Measurements from ENCODE around the gene TRIM38. TPM values are rescaled to one million over a fixed set of nuclear protein-coding genes. Genes with fewer than 3 reads are reported as not detected.

Gene TRIM38
- total RNA-seq, 2 donors from 2014 or later = 9.7 to 13.4 TPM

- H3K27ac ChIP-seq = no peak overlapping the region
- TF ChIP-seq CTCF (IDR thresholded peaks at IDR 0.05) = no peak
- no peak overlapping the region for H3K4me3 ChIP-seq
- intact Hi-C loops (cut with DNase I) = no loop called here
- H3K27me3 ChIP-seq = no peaks in the 10 kb centered on the region
- no peaks in the 10 kb centered on the region for H3K4me1 ChIP-seq
- no peaks in the 10 kb centered on the region for H3K36me3 ChIP-seq
- H3K9me3 ChIP-seq = no peaks in the 10 kb centered on the region
- no peak overlapping the region for H3K9ac ChIP-seq (ENCODE audit: low read depth in 2 of 2, low read length in 2 of 2)
- DNase-seq = no peak
Observed at GRCh38 chr6:25956226-25956625, 6.4 kb upstream of the TRIM38 start.

- H3K27me3 ChIP-seq = no peaks in the 10 kb centered on the region
- no peak overlapping the region for H3K27ac ChIP-seq
- no peak for DNase-seq
- H3K4me1 ChIP-seq = no peaks in the 10 kb centered on the region
- H3K9ac ChIP-seq (ENCODE audit: low read depth in 2 of 2, low read length in 2 of 2) = no peak overlapping the region
- H3K36me3 ChIP-seq = no peaks in the 10 kb centered on the region
- TF ChIP-seq CTCF (IDR thresholded peaks at IDR 0.05) = no peak
- H3K4me3 ChIP-seq = no peak overlapping the region
- intact Hi-C loops (cut with DNase I) = no loop called here
- H3K9me3 ChIP-seq = no peaks in the 10 kb centered on the region
Observed at GRCh38 chr6:25958700-25959162, 3.9 kb upstream of the TRIM38 start.

GRCh38 chr6:25959890-25960536, 2.6 kb upstream of the TRIM38 start:
- intact Hi-C loops (cut with DNase I) = no loop called here
- no peak overlapping the region for H3K9ac ChIP-seq (ENCODE audit: low read depth in 2 of 2, low read length in 2 of 2)
- no peak overlapping the region for H3K4me3 ChIP-seq
- no peaks in the 10 kb centered on the region for H3K4me1 ChIP-seq
- no peak overlapping the region for H3K27ac ChIP-seq
- H3K36me3 ChIP-seq = no peaks in the 10 kb centered on the region
- TF ChIP-seq CTCF (IDR thresholded peaks at IDR 0.05) = no peak
- no peak for DNase-seq
- no peaks in the 10 kb centered on the region for H3K27me3 ChIP-seq
- H3K9me3 ChIP-seq = no peaks in the 10 kb centered on the region

- intact Hi-C loops (cut with DNase I) = no loop called here
- Histone ChIP-seq H3K9ac (ENCODE audit: low read depth in 2 of 2, low read length in 2 of 2) (no peak overlapping the region), H3K4me3 (no peak overlapping the region), H3K27ac (no peak overlapping the region), H3K36me3 (no peaks in the 10 kb centered on the region), H3K4me1 (no peaks in the 10 kb centered on the region), H3K9me3 (no peaks in the 10 kb centered on the region), H3K27me3 (no peaks in the 10 kb centered on the region)
- no peak for DNase-seq
- TF ChIP-seq CTCF (IDR thresholded peaks at IDR 0.05) = no peak
Observed at GRCh38 chr6:25960734-25961133, 1.9 kb upstream of the TRIM38 start.

GRCh38 chr6:25961619-25962148, 918 bp upstream of the TRIM38 start:
- H3K4me3 ChIP-seq = peak overlapping the region; percentile 44
- H3K9ac ChIP-seq (ENCODE audit: low read depth in 2 of 2, low read length in 2 of 2) = peak overlapping the region; percentile 68 to 97
- H3K27ac ChIP-seq = peak overlapping the region; percentile 87
- peaks cover 2% of the 10 kb centered on the region for H3K4me1 ChIP-seq
- no peak for DNase-seq
- H3K27me3 ChIP-seq = no peaks in the 10 kb centered on the region
- TF ChIP-seq CTCF (IDR thresholded peaks at IDR 0.05) = no peak
- intact Hi-C loops (cut with DNase I) = no loop called here
- no peaks in the 10 kb centered on the region for H3K36me3 ChIP-seq
- no peaks in the 10 kb centered on the region for H3K9me3 ChIP-seq

Measured in colonic mucosa (tissue), 4 donors.